Fibroblast of the aortic adventitia (primary cell): ENCODE data around the gene CEL. TPM values are rescaled to one million over a fixed set of nuclear protein-coding genes. Genes with fewer than 3 reads are reported as not detected.
A peak's percentile ranks its signal among the peaks of the same experiment; 100 is the strongest.

Source experiments
- DNase-seq: peaks from one replicate; pipeline ENCODE4 v3.0.0-alpha.2; 2010; ENCODE audit warnings: low read depth
- H3K4me3 ChIP-seq: 2 replicates; pipeline ENCODE4 v1.5.1; 2011; ENCODE audit warnings: low read depth, mild to moderate bottlenecking, control low read depth, low read length, moderate library complexity
- CTCF ChIP-seq: IDR thresholded peaks from 2 replicates; pipeline ENCODE4 v1.5.1; 2011; ENCODE audit warnings: mild to moderate bottlenecking, low read length, control low read depth, inconsistent platforms; ENCODE audit not compliant: insufficient read depth
- total RNA-seq: library from RNA; depleted of rRNA; stranded (reverse); fragments of >200 nt; gene quantifications from 2 replicates; pipeline ENCODE4 v1.2.3, GENCODE V29; 2012; ENCODE audit warnings: low replicate concordance

The CEL gene
- total RNA-seq, 1 donor = 0.27 TPM

- no peak for TF ChIP-seq CTCF
- H3K4me3 ChIP-seq = peak within 1 kb of the TSS; percentile 90
- DNase-seq = peak; percentile 100
Measured at GRCh38 chr9:133030317-133031129, 31.3 kb upstream of the CEL start, which contains the start of gene GTF3C5. Gene GTF3C5, plus strand, starts transcription at chr9:133030997. Its CDS starts 15 bp downstream, at chr9:133031012.

- peak overlapping the region; percentile 79 for H3K4me3 ChIP-seq
- no peak for DNase-seq
- TF ChIP-seq CTCF = no peak
Measured at GRCh38 chr9:133031130-133031422, 30.7 kb upstream of the CEL start.

- no peak for DNase-seq
- TF ChIP-seq CTCF = no peak
- peak overlapping the region; percentile 79 for H3K4me3 ChIP-seq
Measured at GRCh38 chr9:133031496-133031911, 30.3 kb upstream of the CEL start.

GRCh38 chr9:133032171-133032570, 29.6 kb upstream of the CEL start:
- no peak for TF ChIP-seq CTCF
- H3K4me3 ChIP-seq = peak overlapping the region; percentile 17
- no peak for DNase-seq

- no peak for TF ChIP-seq CTCF
- H3K4me3 ChIP-seq = no peak overlapping the region
- no peak for DNase-seq
Measured at GRCh38 chr9:133035669-133036068, 26.1 kb upstream of the CEL start.

GRCh38 chr9:133037775-133038515, 23.8 kb upstream of the CEL start:
- H3K4me3 ChIP-seq = no peak overlapping the region
- no peak for DNase-seq
- no peak for TF ChIP-seq CTCF
